Uterus (tissue), 2 donors: ENCODE measurements around the gene EP400.

ENCODE experiments used
- CTCF ChIP-seq, 4 experiments: fragments of 200-600 bp in 2 of 4; fragments of 450-650 bp in 2 of 4; sonication (generic) in 2 of 4; IDR thresholded peaks; one replicate each; pipeline ENCODE4 v1.5.1; 2016 to 2019; ENCODE audit warnings: antibody characterized with exemption in 4 of 4, mild to moderate bottlenecking in 2 of 4, moderate library complexity in 1 of 4
- POLR2A ChIP-seq, 2 donors: fragments of 450-650 bp; IDR thresholded peaks; one replicate each; pipeline ENCODE4 v1.6.1; 2016; ENCODE audit warnings: antibody characterized with exemption in 2 of 2, mild to moderate bottlenecking in 1 of 2, moderate library complexity in 1 of 2

DNA sequence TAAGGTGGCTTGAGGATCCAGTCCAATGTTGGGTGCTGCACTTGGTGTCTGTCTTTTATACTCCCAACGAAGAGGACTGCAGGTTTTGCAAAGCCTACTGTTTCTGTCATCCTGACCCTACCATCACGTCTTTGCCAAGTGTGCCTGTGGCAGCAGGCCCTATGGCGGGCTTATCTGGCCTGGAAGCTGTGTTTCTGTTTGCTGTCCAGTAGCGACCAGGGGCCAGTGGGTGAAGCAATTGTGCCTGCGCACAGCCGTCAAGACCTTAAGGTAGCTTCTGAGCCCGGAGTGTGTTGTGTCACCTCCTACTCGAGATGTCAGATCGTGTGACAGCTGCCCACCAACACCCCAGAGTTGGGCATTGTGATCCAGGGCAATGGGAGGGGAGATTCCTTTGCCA is 131.7 kb downstream of the EP400 start:
- no peak for TF ChIP-seq POLR2A (IDR thresholded peaks at IDR 0.05)
- TF ChIP-seq CTCF (IDR thresholded peaks at IDR 0.05), result no peak
